HG03025 (cell line): ENCODE results near the gene GDA.

Source experiments
- ATAC-seq: cut with Tn5 transposase; IDR thresholded peaks from one replicate; pipeline ENCODE4 v1.9.1; 2021; ENCODE audit warnings: mild to moderate bottlenecking, moderate library complexity; ENCODE audit not compliant: unreplicated experiment, low FRiP score

Gene GDA

GRCh38 chr9:72149231-72149975 is at the start of gene GDA:
GDA (plus strand) TSS chr9:72149440; CDS start chr9:72149560, 120 bp downstream.
- ATAC-seq = no peak

GRCh38 chr9:72102520-72102919 is 46.7 kb upstream of the GDA start:
- ATAC-seq = no peak

GRCh38 chr9:72113056-72113455 is 36.2 kb upstream of the GDA start:
- ATAC-seq = no peak

- no peak for ATAC-seq
Measured at GRCh38 chr9:72119853-72120252, 29.4 kb upstream of the GDA start.

- no peak for ATAC-seq
Measured at GRCh38 chr9:72124947-72125346, 24.3 kb upstream of the GDA start.

GRCh38 chr9:72127753-72128152 is 21.5 kb upstream of the GDA start:
- ATAC-seq = no peak

GRCh38 chr9:72128526-72128925 is 20.7 kb upstream of the GDA start:
- ATAC-seq = no peak

- no peak for ATAC-seq
Measured at GRCh38 chr9:72129271-72130156, 19.7 kb upstream of the GDA start.

GRCh38 chr9:72130321-72130720 is 18.9 kb upstream of the GDA start:
- no peak for ATAC-seq

- ATAC-seq = no peak
Measured at GRCh38 chr9:72131206-72131605, 18.0 kb upstream of the GDA start.

GRCh38 chr9:72132052-72132451 is 17.2 kb upstream of the GDA start:
- no peak for ATAC-seq

- no peak for ATAC-seq
Measured at GRCh38 chr9:72133365-72134035, 15.7 kb upstream of the GDA start.

GRCh38 chr9:72134801-72135200 is 14.4 kb upstream of the GDA start:
- no peak for ATAC-seq

- no peak for ATAC-seq
Measured at GRCh38 chr9:72137697-72138365, 11.4 kb upstream of the GDA start.

GRCh38 chr9:72139226-72139625 is 10.0 kb upstream of the GDA start:
- ATAC-seq = no peak

- ATAC-seq = no peak
Measured at GRCh38 chr9:72140586-72140985, 8.7 kb upstream of the GDA start.

GRCh38 chr9:72141484-72141883 is 7.8 kb upstream of the GDA start:
- no peak for ATAC-seq

GRCh38 chr9:72144756-72145492 is 4.3 kb upstream of the GDA start:
- ATAC-seq = no peak

GRCh38 chr9:72145733-72146505 is 3.3 kb upstream of the GDA start:
- no peak for ATAC-seq
